8988T (cell line): ENCODE results near the gene DSG4.

Experiments
- DNase-seq: peaks from one replicate; pipeline ENCODE4 v3.0.0; 2011

Gene DSG4

GRCh38 chr18:31450409-31450808 is 73.8 kb downstream of the DSG4 start:
- no peak for DNase-seq

GRCh38 chr18:31451625-31452024 is 75.0 kb downstream of the DSG4 start:
- no peak for DNase-seq

GRCh38 chr18:31454066-31454708 is 77.6 kb downstream of the DSG4 start:
- DNase-seq = peak; percentile 22
